ENCODE data around the gene RLN1. TPM values are rescaled to one million over a fixed set of nuclear protein-coding genes. Genes with fewer than 3 reads are reported as not detected.

Gene RLN1
- total and polyA plus RNA-seq, 2 experiments from 2014 or later, result 0.26 TPM; not detected in 1

DNA sequence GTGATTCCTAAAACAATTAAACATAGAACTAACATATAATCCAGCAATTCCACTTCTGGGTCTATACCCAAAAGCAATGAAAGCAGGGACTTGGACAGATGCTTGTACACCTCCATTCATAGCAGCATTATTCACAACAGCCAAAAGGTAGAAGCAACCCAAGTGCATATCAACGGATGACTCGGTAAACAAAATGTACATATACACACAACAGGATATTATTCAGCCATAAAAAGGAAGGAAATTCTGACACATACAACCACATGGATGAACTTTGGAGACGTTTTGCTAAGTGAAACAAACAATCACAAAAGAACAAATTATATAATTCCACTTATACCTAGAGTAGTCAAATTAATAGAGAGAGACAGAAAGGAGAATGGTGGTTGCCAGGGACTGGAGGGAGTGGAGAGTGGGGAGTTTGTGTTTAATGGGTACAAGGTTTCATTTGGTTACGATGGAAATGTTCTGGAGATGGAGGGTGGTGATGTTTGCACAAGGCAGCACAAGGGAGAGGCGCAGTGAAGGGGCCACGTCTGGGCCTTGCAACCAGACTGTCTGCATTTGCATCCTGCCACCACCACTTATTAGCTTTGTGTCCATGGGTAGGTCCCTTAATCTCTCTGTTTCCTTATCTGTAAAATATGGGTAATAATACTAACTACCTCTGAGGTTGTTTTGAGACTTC lies 36.3 kb upstream of the RLN1 start:
- H3K27ac ChIP-seq, result no peak overlapping the region
- H3K27me3 ChIP-seq, result no peaks in the 10 kb centered on the region
- H3K9me3 ChIP-seq (ENCODE audit: low read depth), result no peaks in the 10 kb centered on the region
- TF ChIP-seq, protein P1, sequence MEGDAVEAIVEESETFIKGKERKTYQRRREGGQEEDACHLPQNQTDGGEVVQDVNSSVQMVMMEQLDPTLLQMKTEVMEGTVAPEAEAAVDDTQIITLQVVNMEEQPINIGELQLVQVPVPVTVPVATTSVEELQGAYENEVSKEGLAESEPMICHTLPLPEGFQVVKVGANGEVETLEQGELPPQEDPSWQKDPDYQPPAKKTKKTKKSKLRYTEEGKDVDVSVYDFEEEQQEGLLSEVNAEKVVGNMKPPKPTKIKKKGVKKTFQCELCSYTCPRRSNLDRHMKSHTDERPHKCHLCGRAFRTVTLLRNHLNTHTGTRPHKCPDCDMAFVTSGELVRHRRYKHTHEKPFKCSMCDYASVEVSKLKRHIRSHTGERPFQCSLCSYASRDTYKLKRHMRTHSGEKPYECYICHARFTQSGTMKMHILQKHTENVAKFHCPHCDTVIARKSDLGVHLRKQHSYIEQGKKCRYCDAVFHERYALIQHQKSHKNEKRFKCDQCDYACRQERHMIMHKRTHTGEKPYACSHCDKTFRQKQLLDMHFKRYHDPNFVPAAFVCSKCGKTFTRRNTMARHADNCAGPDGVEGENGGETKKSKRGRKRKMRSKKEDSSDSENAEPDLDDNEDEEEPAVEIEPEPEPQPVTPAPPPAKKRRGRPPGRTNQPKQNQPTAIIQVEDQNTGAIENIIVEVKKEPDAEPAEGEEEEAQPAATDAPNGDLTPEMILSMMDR (IDR thresholded peaks at IDR 0.05; ENCODE audit: low read depth, low read length), result no peak
- no peaks in the 10 kb centered on the region for H3K36me3 ChIP-seq
- no peak for DNase-seq (ENCODE audit: low read depth in 1 of 2, low spot score in 1 of 2)
- H3K4me3 ChIP-seq, result no peak overlapping the region
- H3K4me1 ChIP-seq (ENCODE audit: low read depth), result peaks cover 6% of the 10 kb centered on the region

DNA sequence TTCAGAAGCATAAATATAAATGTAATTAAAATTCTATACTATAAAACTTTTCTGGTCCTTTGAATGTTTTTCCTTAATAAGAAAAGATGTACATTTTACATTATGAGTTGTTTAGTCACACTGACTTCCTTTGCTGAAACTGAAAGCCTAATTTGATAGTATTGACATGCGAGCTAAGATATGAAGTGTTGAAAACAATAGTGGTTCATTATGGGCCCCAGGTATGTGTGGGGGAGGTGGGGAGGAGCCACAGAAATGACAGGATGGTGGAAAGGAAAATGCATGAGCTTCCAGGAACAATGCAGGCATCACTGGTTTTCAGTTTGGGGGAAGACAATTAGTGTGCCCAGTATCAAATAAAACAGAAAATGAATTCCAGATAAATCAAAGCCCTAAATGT lies 35.4 kb upstream of the RLN1 start:
- TF ChIP-seq, protein P1 (IDR thresholded peaks at IDR 0.05; ENCODE audit: low read depth, low read length), result no peak
- Histone ChIP-seq H3K27me3 (no peaks in the 10 kb centered on the region), H3K36me3 (no peaks in the 10 kb centered on the region), H3K4me3 (no peak overlapping the region), H3K4me1 (ENCODE audit: low read depth) (peaks cover 6% of the 10 kb centered on the region), H3K9me3 (ENCODE audit: low read depth) (no peaks in the 10 kb centered on the region), H3K27ac (no peak overlapping the region)
- DNase-seq (ENCODE audit: low read depth in 1 of 2, low spot score in 1 of 2), result peak in 1 of 2 donors; percentile 12

DNA sequence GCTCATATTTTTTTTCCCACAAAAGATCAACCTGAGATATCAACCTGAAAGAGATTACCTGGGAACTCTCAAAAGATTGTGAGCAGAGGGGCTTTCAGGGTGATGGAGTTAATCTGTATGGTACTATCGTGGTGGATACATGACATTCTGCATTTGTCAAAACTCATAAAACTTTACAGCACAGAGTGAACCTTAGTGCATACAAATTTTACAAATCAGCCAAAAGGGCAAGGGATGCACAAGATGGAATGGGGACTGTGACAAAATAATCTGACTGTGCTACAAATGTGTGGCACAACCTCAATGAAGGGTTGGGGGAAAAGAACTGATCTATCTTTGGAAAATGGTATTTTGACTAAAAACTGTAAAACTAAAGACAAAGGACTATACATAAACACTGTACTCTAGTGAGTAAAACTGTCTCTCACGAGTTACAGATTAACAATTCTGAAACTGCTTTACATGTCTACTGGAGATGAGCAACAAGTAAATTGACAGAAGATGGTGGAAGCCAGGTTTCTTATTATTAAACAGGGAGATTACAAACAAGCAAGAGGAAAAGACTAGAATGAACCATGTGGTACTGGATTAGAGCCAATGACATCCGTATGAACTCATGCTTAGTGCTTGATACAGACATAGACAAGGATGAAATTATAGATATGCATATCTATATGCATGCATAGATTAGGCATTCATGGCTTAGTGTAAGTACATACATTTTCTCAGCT lies 24.8 kb upstream of the RLN1 start:
- H3K4me1 ChIP-seq (ENCODE audit: low read depth), result no peaks in the 10 kb centered on the region
- H3K27me3 ChIP-seq, result no peaks in the 10 kb centered on the region
- peak in 1 of 2 donors; percentile 35 for DNase-seq (ENCODE audit: low read depth in 1 of 2, low spot score in 1 of 2)
- H3K36me3 ChIP-seq, result no peaks in the 10 kb centered on the region
- TF ChIP-seq, protein P1 (IDR thresholded peaks at IDR 0.05; ENCODE audit: low read depth, low read length), result no peak
- H3K27ac ChIP-seq, result no peak overlapping the region
- H3K4me3 ChIP-seq, result no peak overlapping the region
- no peaks in the 10 kb centered on the region for H3K9me3 ChIP-seq (ENCODE audit: low read depth)

DNA sequence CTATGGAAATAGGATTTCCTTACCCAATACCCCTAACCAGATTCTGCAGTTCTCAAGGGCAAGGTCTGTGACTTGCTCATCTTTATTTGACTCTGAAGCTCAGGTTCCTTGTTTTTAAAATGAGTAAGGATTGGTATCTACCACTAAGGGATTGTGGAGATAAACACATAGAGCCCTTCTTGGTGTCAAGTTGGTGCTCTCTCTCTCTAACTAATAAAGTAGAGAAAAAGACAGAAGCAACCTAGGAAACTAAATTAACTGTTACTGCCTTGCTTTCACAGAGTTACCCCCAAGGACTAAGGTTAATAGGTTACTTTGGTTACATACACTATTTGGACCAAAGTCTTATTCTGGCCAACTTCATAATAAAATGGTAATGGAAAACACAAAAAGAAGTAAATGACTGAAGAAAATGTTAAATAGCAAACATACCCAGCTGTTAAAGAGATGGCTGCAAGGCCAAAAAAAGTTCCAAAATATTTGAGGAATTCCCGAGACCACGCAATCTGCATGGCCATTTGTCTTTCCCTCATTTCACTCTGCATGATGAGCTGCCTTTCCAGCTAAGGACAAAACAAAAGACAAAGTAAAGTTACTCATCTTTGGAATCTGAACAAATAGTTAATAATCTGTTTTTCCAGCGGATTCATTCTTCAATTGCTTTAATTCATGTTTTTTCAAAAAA lies 21.8 kb upstream of the RLN1 start:
- TF ChIP-seq, protein P1 (IDR thresholded peaks at IDR 0.05; ENCODE audit: low read depth, low read length), result no peak
- H3K36me3 ChIP-seq, result no peaks in the 10 kb centered on the region
- no peaks in the 10 kb centered on the region for H3K27me3 ChIP-seq
- H3K4me1 ChIP-seq (ENCODE audit: low read depth), result no peaks in the 10 kb centered on the region
- no peak overlapping the region for H3K4me3 ChIP-seq
- no peak for DNase-seq (ENCODE audit: low read depth in 1 of 2, low spot score in 1 of 2)
- H3K27ac ChIP-seq, result no peak overlapping the region
- H3K9me3 ChIP-seq (ENCODE audit: low read depth), result no peaks in the 10 kb centered on the region

DNA sequence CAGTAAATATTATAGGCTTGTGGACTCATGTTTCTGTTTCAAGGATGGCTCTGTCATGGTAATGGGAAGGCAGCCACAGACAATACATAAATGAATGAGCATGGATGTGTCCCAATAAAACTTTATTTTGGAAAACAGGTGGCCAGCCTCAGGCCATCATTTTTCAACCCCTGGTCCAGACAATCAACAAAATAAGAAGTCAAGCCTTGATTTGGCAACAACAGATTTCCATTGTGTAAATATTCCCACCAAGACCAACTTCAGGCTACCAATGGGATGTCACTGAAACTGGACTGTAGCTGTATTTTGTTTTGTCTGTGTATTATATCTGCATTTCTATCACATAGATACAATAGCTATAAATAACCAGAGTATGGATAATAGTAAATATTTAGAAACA lies 20.7 kb upstream of the RLN1 start:
- no peaks in the 10 kb centered on the region for H3K36me3 ChIP-seq
- H3K4me3 ChIP-seq, result no peak overlapping the region
- H3K9me3 ChIP-seq (ENCODE audit: low read depth), result no peaks in the 10 kb centered on the region
- no peaks in the 10 kb centered on the region for H3K4me1 ChIP-seq (ENCODE audit: low read depth)
- TF ChIP-seq, protein P1 (IDR thresholded peaks at IDR 0.05; ENCODE audit: low read depth, low read length), result no peak
- H3K27ac ChIP-seq, result no peak overlapping the region
- no peaks in the 10 kb centered on the region for H3K27me3 ChIP-seq
- DNase-seq (ENCODE audit: low read depth in 1 of 2, low spot score in 1 of 2), result no peak
